Fibroblast of pulmonary artery (primary cell): ENCODE measurements around the gene CD177.
"Not testable (repeated sequence)": the region's sequence is repeated elsewhere in the genome, so short reads cannot be mapped to it uniquely, and the experiment has no call there.

Experiments used
- DNase-seq: peaks from one replicate; pipeline ENCODE4 v3.0.0-alpha.2; 2010; ENCODE audit warnings: low read depth
- H3K4me3 ChIP-seq: replicated peaks from 2 replicates; pipeline ENCODE4 v1.5.1; 2011; ENCODE audit warnings: low read depth, mild to moderate bottlenecking, control low read depth, low read length, moderate library complexity
- TF ChIP-seq, protein P1 (sequence below): IDR thresholded peaks from 2 replicates; pipeline ENCODE4 v1.5.1; 2011; ENCODE audit warnings: mild to moderate bottlenecking, control low read depth, low read length, inconsistent platforms; ENCODE audit errors: missing control alignments

The CD177 gene

DNA sequence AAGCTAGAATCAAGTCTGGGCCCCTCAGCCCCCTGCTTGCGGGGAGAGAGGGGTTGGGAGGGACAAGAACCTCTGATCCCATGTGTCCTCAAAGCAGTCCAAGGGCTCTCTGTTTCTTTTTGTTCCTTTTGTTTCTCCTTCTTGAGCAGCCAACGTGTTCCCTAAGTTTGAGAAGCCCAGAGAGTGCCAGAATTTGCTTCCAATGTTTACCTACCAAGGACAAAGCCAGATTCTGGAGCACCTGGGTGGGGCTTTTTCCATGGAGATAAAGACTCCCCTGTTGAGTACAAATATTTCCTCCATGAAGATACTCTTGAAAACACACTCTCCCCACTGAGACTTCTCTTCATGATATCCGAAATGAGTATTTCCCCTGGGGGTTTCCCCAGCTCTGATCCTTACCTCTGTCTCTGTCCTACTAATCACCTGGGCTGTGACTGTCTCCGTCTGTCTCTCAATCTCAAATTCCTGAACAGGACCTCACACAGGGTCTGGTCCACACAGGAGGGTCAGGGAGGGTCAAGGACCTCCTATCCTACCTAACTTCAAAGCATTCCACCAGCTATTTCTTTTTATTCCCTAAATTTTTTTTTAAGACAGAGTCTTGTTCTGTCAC, 27.4 kb downstream of the CD177 start:
- TF ChIP-seq, protein P1, sequence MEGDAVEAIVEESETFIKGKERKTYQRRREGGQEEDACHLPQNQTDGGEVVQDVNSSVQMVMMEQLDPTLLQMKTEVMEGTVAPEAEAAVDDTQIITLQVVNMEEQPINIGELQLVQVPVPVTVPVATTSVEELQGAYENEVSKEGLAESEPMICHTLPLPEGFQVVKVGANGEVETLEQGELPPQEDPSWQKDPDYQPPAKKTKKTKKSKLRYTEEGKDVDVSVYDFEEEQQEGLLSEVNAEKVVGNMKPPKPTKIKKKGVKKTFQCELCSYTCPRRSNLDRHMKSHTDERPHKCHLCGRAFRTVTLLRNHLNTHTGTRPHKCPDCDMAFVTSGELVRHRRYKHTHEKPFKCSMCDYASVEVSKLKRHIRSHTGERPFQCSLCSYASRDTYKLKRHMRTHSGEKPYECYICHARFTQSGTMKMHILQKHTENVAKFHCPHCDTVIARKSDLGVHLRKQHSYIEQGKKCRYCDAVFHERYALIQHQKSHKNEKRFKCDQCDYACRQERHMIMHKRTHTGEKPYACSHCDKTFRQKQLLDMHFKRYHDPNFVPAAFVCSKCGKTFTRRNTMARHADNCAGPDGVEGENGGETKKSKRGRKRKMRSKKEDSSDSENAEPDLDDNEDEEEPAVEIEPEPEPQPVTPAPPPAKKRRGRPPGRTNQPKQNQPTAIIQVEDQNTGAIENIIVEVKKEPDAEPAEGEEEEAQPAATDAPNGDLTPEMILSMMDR: no peak
- DNase-seq: no peak
- H3K4me3 ChIP-seq: no peak overlapping the region

- DNase-seq, H3K4me3 ChIP-seq: not testable (repeated sequence)
These were observed 29.2 kb downstream of the CD177 start for GRCh38 chr19:43382586-43383216.

DNA sequence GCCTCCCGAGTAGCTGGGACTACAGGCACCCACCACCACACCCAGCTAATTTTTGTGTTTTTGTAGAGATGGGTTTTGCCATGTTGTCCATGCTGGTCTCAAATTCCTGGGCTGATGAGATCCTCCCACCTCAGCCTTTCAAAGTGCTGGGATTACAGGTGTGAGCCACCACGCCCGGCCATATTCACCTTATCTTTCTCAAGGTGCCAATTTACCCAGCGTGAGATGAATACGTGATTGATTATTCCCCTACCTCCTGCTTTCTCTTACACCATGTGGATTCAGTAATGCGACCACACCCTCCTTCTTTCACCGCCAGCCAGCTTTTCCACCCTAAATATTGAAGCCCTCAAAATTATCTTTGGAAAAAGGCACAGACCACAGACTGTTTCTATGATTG, 29.8 kb downstream of the CD177 start:
- not testable (repeated sequence) for DNase-seq, H3K4me3 ChIP-seq

- not testable (repeated sequence) for DNase-seq
These were observed 30.3 kb downstream of the CD177 start for GRCh38 chr19:43383759-43384158.

DNA sequence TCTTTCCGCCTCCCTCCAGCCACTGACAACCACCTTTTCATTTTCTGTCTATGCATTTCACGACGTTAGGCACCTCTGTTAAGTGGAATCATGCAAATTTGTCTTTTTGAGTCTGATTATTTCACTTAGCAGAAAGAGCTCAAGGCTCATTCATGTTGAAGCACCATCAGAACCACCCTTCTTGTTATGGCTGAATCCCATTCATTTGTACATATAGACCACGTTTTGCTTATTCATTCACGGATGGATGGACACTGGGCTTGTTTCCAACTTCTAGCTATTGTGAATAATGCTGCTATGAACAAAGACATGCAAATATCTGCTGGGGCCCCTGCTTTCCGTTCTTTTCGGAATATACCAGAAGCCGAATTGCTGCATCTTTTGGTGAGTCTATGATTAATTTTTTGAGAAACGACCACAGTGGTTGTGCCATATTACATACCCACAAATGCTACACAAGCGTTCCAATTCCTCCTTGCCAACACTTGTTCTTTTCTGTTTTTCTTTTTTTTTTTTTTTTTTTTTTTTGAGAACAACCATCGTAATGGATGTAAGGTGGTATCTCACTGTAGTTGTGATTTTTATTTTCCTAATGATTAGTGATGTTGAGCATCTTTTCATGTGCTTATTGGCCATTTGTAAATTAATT, 37.5 kb downstream of the CD177 start:
- DNase-seq, H3K4me3 ChIP-seq: not testable (repeated sequence)

More at GRCh38 chr19:43383759-43384158, 30.3 kb downstream of the CD177 start:
- H3K4me3 ChIP-seq: not testable (repeated sequence)

DNA sequence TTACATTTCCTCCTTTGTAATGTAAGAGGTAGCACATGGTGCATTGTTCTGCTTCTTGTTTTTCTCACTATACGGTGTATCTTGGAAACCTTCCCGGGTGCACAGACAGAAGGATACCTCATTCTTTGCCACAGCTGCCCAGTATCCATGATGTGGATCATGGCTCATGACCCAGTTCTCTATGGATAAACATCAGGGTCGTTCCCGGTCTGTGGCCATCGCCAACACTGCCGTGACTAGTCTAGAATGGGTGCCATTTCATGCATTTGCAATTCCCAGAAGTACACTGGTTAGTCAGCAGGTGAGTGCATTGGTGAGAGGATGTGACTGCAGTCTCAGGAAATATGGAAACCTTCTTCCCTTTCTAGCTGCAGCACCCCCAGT, 38.1 kb downstream of the CD177 start:
- DNase-seq, H3K4me3 ChIP-seq: not testable (repeated sequence)

DNA sequence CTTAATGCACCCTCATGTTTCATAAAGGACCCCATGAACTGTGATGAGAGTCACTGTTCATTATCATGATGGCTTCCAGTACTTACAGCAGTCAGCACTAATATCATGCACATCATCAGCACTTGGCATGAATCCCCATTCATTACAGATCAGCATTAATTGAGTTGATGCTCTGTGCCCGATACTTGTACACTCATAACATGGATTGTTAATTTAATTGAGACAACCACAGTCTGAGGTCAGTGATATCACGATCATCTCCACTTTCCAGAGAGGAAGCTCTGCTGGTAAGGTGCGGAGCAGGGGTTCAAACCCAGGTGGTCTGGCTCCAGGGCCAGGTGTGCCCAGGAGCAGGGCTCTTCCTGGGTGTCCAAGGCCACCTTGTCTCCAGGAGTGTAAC, 40.0 kb downstream of the CD177 start:
- not testable (repeated sequence) for H3K4me3 ChIP-seq, DNase-seq

GRCh38 chr19:43395561-43395960, 42.1 kb downstream of the CD177 start:
- H3K4me3 ChIP-seq: no peak overlapping the region

GRCh38 chr19:43406297-43406696, 52.8 kb downstream of the CD177 start:
- no peak overlapping the region for H3K4me3 ChIP-seq
- no peak for DNase-seq
- TF ChIP-seq, protein P1: no peak

More at GRCh38 chr19:43395561-43395960, 42.1 kb downstream of the CD177 start:
- no peak for DNase-seq
- TF ChIP-seq, protein P1: no peak

DNA sequence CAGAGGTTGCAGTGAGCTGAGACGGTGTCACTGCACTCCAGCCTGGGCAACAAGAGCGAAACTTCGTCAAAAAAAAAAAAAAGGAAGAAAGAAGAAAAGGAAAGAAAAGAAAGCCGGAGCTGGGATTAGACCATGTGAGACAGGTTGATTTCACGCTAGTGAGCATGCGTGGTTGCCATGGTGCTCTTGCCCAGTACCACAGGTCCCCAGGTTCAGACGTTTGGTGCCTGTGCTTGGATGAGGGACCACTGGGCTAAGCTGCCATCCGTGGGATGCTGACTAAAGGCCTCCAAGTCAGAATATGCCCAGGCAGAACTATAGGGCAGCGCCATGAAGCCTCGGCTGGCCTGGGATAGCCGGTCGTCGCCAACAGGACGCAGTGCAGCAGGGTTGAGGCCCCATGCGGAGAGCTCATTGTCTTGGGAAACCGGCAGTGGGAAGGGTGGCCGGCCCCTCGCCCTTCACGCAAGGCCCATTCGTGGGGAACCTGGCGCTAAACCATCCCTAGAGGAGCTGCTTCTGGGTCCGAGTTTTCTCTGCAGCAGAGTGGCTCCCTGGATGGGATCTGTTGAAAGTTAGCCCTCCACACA, 54.0 kb downstream of the CD177 start:
- H3K4me3 ChIP-seq: no peak overlapping the region
- TF ChIP-seq, protein P1: no peak
- no peak for DNase-seq
